Smooth muscle cell (in vitro differentiated cells): ENCODE measurements around the gene PAX7. TPM values are rescaled to one million over a fixed set of nuclear protein-coding genes. Genes with fewer than 3 reads are reported as not detected.

ENCODE experiments used
- DNase-seq: peaks from one replicate; lab custom pipeline; 2025; ENCODE audit not compliant: unreplicated experiment; lab: John Stamatoyannopoulos, UW
- H2AFZ ChIP-seq: fragments of 200-600 bp; sonication (generic); 2 replicates; pipeline ENCODE4 v1.6.0; 2016; ENCODE audit warnings: antibody characterized with exemption, low read depth, mild to moderate bottlenecking
- H3F3A ChIP-seq: fragments of 200-600 bp; sonication (generic); 2 replicates; pipeline ENCODE4 v1.6.0; 2017; ENCODE audit warnings: antibody characterized with exemption, low read depth
- H3K27ac ChIP-seq: fragments of 200-600 bp; sonication (generic); 2 replicates; pipeline ENCODE4 v1.5.1; 2016; ENCODE audit warnings: low read depth, mild to moderate bottlenecking
- H3K27me3 ChIP-seq: fragments of 200-600 bp; sonication (generic); 2 replicates; pipeline ENCODE4 v1.6.1; 2016; ENCODE audit warnings: low read depth, mild to moderate bottlenecking
- H3K36me3 ChIP-seq: fragments of 200-600 bp; sonication (generic); 2 replicates; pipeline ENCODE4 v1.5.1; 2016; ENCODE audit warnings: low read depth
- H3K4me1 ChIP-seq: fragments of 200-600 bp; sonication (generic); 2 replicates; pipeline ENCODE4 v1.5.1; 2016; ENCODE audit warnings: low read depth
- H3K4me2 ChIP-seq: fragments of 200-600 bp; sonication (generic); 2 replicates; pipeline ENCODE4 v1.6.0; 2016; ENCODE audit warnings: mild to moderate bottlenecking
- H3K4me3 ChIP-seq: fragments of 200-600 bp; sonication (generic); 2 replicates; pipeline ENCODE4 v1.5.1; 2016; ENCODE audit warnings: mild to moderate bottlenecking
- H3K79me2 ChIP-seq: fragments of 200-600 bp; sonication (generic); 2 replicates; pipeline ENCODE4 v1.6.0; 2016; ENCODE audit warnings: low read depth, mild to moderate bottlenecking
- H3K9ac ChIP-seq: fragments of 200-600 bp; sonication (generic); 2 replicates; pipeline ENCODE4 v1.6.0; 2016; ENCODE audit warnings: low read depth
- H3K9me3 ChIP-seq: fragments of 200-600 bp; sonication (generic); replicated peaks from 2 replicates; pipeline ENCODE4 v1.5.1; 2016; ENCODE audit warnings: low read depth
- H4K20me1 ChIP-seq: fragments of 200-600 bp; sonication (generic); 2 replicates; pipeline ENCODE4 v1.6.0; 2016; ENCODE audit warnings: low read depth
- WGBS: methylation state at CpG from one replicate; pipeline ENCODE4 v1.1.7; 2016; ENCODE audit warnings: low lambda C conversion rate; 5-methylcytosine and 5-hydroxymethylcytosine counted together
- polyA plus RNA-seq: library from polyadenylated mRNA; unstranded; fragments of >200 nt; fragmentation: Nextera tagmentation; extraction: Ambion mirVana; gene quantifications from 2 replicates; pipeline ENCODE4 v1.2.1, GENCODE V29; 2016
- total RNA-seq: library from RNA; depleted of rRNA; stranded (reverse); fragments of >200 nt; gene quantifications from 2 replicates; pipeline ENCODE4 v1.2.3, GENCODE V29; 2014
- TF ChIP-seq, protein P1 (sequence below): fragments of 200-600 bp; sonication (generic); IDR thresholded peaks from 2 replicates; pipeline ENCODE4 v1.5.1; 2017; ENCODE audit warnings: borderline replicate concordance, mild to moderate bottlenecking, antibody characterized with exemption; ENCODE audit not compliant: insufficient read depth, poor library complexity, severe bottlenecking

The PAX7 gene
- total and polyA plus RNA-seq, 2 experiments from 2014 or later, result not detected

DNA sequence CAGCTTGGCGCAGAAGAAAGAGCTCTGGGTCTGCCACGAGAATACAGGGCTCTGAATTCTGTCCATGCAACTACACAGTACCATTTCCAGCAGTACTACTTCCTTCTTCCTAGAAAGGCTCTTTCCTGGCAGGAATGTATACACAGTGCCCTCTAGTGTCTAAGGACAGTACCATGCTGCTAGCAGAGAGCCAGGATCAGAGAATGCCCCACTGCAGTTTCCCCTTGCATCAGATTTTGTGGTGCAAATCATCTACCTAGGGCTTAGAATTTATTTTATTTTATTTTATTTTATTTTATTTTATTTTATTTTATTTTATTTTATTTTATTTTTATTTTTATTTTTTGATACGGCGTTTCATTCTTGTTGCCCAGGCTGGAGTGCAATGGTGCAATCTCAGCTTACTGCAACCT, 50.8 kb downstream of the PAX7 start:
- H3K27ac ChIP-seq, result no peak overlapping the region
- 22% methylated on average over 4 of the region's 4 CpGs for WGBS
- no peak for DNase-seq

DNA sequence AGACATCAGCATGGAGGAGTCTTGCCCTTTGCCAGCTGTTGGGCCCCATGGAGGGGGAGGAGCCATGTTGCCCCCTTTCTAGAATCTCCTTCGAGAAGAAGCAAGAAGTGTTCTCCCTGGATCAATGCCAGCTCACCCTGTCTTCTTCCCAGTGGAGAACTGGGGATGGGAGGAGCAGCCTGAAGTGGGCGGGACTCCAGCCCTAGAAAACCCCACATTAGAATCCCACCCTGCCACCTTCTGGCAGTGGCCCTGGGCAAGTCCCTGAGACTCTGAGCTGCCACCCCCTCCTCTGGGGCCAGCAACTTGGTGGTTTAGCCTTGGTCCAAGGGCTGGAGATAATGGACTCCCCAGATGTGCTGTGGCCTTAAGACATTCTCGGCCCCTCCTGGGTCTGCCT, 51.7 kb downstream of the PAX7 start:
- H3K27me3 ChIP-seq, result peaks cover 42% of the 10 kb centered on the region
- no peaks in the 10 kb centered on the region for H3K36me3 ChIP-seq
- H3K9me3 ChIP-seq, result no peaks in the 10 kb centered on the region
- H2AFZ ChIP-seq, result no peak overlapping the region
- no peaks in the 10 kb centered on the region for H3F3A ChIP-seq
- no peak overlapping the region for H3K4me2 ChIP-seq
- 83% methylated on average over 3 of the region's 3 CpGs for WGBS
- TF ChIP-seq, protein P1, sequence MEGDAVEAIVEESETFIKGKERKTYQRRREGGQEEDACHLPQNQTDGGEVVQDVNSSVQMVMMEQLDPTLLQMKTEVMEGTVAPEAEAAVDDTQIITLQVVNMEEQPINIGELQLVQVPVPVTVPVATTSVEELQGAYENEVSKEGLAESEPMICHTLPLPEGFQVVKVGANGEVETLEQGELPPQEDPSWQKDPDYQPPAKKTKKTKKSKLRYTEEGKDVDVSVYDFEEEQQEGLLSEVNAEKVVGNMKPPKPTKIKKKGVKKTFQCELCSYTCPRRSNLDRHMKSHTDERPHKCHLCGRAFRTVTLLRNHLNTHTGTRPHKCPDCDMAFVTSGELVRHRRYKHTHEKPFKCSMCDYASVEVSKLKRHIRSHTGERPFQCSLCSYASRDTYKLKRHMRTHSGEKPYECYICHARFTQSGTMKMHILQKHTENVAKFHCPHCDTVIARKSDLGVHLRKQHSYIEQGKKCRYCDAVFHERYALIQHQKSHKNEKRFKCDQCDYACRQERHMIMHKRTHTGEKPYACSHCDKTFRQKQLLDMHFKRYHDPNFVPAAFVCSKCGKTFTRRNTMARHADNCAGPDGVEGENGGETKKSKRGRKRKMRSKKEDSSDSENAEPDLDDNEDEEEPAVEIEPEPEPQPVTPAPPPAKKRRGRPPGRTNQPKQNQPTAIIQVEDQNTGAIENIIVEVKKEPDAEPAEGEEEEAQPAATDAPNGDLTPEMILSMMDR, result no peak
- H4K20me1 ChIP-seq, result no peaks in the 10 kb centered on the region
- H3K9ac ChIP-seq, result no peak overlapping the region
- DNase-seq, result no peak
- no peaks in the 10 kb centered on the region for H3K79me2 ChIP-seq
- no peaks in the 10 kb centered on the region for H3K4me1 ChIP-seq
- H3K4me3 ChIP-seq, result no peak overlapping the region
- no peak overlapping the region for H3K27ac ChIP-seq

More for the DNA sequence above, 50.8 kb downstream of the PAX7 start:
- Histone ChIP-seq H3K36me3 (no peaks in the 10 kb centered on the region), H4K20me1 (no peaks in the 10 kb centered on the region), H3K4me3 (no peak overlapping the region), H3K4me2 (no peak overlapping the region), H3K79me2 (no peaks in the 10 kb centered on the region), H2AFZ (no peak overlapping the region), H3K4me1 (no peaks in the 10 kb centered on the region), H3K27me3 (peaks cover 43% of the 10 kb centered on the region), H3F3A (no peaks in the 10 kb centered on the region), H3K9me3 (no peaks in the 10 kb centered on the region), H3K9ac (no peak overlapping the region)
- TF ChIP-seq, protein P1, result peak; percentile 71

GRCh38 chr1:18684303-18684702, 53.7 kb downstream of the PAX7 start:
- Histone ChIP-seq H2AFZ (no peak overlapping the region), H3K9me3 (no peaks in the 10 kb centered on the region), H3F3A (no peaks in the 10 kb centered on the region), H4K20me1 (no peaks in the 10 kb centered on the region), H3K4me3 (no peak overlapping the region), H3K4me1 (no peaks in the 10 kb centered on the region), H3K9ac (no peak overlapping the region), H3K27ac (no peak overlapping the region), H3K79me2 (no peaks in the 10 kb centered on the region), H3K27me3 (peaks cover 34% of the 10 kb centered on the region), H3K36me3 (no peaks in the 10 kb centered on the region), H3K4me2 (no peak overlapping the region)
- WGBS, result 83% methylated on average over 16 of the region's 16 CpGs
- TF ChIP-seq, protein P1, result no peak
- no peak for DNase-seq

GRCh38 chr1:18686540-18686939, 55.9 kb downstream of the PAX7 start:
- H3K9ac ChIP-seq, result no peak overlapping the region
- H3K4me1 ChIP-seq, result no peaks in the 10 kb centered on the region
- no peak for DNase-seq
- H3F3A ChIP-seq, result no peaks in the 10 kb centered on the region
- H4K20me1 ChIP-seq, result no peaks in the 10 kb centered on the region
- no peak overlapping the region for H3K4me3 ChIP-seq
- H3K9me3 ChIP-seq, result no peaks in the 10 kb centered on the region
- H2AFZ ChIP-seq, result no peak overlapping the region
- no peaks in the 10 kb centered on the region for H3K36me3 ChIP-seq
- no peak overlapping the region for H3K27ac ChIP-seq
- peaks cover 28% of the 10 kb centered on the region for H3K27me3 ChIP-seq
- 92% methylated on average over 3 of the region's 3 CpGs for WGBS
- TF ChIP-seq, protein P1, result no peak
- H3K79me2 ChIP-seq, result no peaks in the 10 kb centered on the region
- no peak overlapping the region for H3K4me2 ChIP-seq
